Pulmonary artery endothelial cell (primary cell): ENCODE data around the gene KLHL14. TPM values are rescaled to one million over a fixed set of nuclear protein-coding genes. Genes with fewer than 3 reads are reported as not detected.
"Not testable (repeated sequence)": the region's sequence is repeated elsewhere in the genome, so short reads cannot be mapped to it uniquely, and the experiment has no call there.

Source experiments
- DNase-seq: peaks from one replicate; pipeline ENCODE4 v3.0.0-alpha.2; 2011; ENCODE audit warnings: low read depth, low spot score
- total RNA-seq: library from RNA; depleted of rRNA; stranded (reverse); fragments of >200 nt; gene quantifications from 2 replicates; pipeline ENCODE4 v1.2.3, GENCODE V29; 2014

The KLHL14 gene
- total RNA-seq, 1 donor from 2014 or later, result not detected

DNA sequence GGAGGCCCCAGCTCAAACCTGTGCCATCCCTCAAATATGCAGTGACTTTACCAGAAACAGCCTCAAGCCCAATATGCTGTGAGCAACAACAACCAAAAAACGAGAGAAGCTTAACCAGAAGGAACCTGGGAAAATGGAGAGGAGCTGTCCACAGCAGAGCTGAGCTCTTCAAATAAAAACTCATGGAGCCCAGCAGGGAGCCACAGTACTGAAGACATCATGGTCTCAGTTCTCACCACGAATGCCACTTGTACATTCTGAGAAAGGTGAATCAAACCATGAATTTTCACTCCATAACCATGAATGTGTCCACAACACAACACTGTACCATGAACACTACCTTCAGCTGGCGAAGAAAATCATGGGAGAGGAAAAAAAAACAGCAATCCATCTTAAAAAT is 50.5 kb downstream of the KLHL14 start:
- DNase-seq, result no peak

DNA sequence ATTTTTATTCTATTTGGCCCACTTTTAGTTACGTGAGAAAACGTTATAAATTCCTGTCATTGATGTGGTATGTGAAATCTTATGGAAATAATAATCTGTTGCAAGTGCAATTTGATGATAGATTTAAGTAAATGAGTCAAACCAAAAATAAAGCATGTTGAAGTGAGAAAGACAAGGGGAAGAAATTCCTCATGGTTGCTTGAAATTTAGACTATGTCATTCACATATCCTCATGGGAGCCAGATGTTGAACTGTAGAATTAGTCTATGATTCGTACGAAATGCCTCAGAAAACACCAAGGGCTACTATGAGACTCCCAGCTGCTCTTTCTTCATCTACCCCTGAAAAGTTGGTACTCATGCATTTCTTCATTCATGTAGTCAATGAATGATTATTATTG is 55.7 kb downstream of the KLHL14 start:
- DNase-seq, result no peak

DNA sequence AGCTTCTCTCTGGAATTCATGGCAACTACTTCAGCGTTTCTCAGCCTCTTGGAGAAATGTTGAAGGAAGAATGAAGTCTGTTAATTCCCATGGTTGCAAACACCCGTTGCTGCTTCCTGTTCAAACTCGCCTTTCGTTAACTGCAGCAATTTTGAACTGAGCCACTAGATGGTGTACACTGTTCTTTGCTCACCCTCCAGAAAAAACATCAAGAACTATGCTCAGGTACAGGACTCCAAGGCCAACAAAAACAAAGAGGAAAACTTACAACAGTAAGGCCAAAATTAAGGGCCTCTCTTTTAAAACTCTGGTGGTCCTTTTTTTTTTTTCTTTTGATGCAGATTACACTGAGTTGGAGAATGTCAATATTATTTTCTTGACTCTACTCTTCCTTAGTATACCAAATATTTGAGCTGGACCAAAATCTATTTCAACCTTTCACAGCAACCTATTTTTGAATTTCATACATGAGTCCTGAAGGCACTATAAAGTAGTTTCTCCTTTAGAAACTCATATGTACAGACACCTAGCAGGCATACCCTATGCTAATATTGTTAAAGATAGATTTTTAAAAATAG is 58.2 kb downstream of the KLHL14 start:
- DNase-seq, result no peak

DNA sequence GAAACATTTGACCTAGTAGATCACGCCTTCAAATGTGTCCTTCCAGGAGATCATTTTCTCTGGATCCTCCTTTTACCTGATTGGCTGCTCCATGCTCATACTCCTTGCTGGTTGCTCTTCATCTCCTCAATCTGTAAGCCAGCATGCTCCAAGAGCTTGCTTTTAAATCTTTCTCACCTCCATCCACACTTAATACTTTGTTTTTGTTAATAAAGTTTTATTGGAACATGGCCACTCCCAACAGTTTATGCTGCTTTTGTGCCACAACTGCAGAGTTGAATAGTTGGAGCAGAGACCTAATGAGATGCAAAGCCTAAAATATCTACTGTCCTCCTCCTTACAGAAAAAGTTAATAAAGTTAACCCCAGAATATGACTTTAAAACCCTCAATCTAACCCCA is 60.0 kb downstream of the KLHL14 start:
- no peak for DNase-seq

DNA sequence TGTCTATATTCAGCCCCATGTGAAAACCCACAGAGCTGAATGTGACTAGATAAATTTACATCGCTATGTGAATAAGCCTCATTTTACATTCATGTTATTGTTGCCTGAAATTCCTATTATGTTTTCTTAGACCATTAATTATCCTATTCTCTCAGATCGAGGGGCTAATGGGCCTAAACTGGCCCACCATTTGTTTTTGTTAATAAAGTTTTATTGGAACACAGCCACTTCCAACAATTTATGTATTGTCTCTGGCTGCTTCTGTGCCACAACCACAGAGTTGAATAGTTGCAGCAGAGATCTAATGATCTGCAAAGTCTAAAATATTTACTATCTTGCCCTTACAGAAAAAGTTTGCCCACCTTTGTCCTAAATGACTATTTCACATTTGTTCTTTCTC is 61.0 kb downstream of the KLHL14 start:
- DNase-seq, result no peak

DNA sequence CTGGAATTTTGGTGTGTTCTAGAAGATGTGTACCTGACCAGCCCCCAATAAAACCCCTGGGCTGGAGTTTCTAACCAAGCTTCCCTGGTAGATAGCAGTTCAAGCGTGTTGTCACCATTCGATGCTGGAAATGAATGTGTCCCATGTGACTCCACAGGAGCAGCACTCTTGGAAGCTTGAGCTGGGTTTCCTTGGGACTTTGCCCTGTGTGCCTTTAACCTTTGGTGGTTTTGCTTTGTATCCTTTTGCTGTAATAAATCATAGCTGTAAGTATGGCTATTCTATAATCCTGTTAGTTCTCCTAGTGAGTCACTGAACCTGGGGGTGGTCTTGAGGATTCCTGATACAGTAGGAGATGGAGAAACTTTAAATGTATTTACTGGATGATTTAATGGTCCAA is 65.2 kb downstream of the KLHL14 start:
- DNase-seq, result no peak

DNA sequence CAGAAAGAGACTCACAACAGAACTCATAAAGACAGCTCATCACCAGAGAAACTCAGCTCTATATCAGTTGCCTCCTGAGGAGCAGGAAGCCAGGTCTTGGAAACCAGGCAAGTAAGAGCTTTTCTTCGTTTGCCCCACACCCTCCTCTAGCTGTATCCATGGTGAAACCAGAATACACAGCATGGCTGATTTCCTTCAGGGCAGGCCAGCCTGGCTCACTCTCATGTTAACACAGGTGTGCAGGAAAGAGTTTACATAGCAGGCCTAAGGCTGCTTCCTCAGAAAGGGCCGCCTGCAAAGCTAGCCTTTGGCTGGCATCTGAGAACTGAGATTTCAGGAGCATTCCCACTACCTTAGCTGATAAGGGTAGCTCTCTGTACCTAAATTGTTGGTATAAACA is 65.7 kb downstream of the KLHL14 start:
- no peak for DNase-seq

DNA sequence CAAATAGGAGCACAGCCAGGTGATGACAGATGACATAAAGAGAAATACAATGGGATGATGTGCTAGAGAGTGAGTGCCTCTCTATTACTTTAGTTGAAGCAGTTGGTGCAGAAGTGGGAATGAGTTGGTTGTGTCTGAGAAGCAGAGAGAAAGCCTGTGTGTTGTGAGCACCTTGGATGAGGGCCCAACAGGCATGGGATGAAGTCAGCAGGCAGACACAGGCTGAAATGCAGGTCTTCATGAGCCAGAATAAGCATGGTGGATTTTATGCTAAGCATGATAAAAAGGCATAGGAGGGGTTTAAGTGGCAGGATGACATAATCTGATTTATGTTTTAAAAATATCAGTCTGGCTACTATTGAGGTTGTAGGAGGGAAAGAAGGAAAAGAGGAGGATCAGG is 71.5 kb downstream of the KLHL14 start:
- DNase-seq, result no peak

DNA sequence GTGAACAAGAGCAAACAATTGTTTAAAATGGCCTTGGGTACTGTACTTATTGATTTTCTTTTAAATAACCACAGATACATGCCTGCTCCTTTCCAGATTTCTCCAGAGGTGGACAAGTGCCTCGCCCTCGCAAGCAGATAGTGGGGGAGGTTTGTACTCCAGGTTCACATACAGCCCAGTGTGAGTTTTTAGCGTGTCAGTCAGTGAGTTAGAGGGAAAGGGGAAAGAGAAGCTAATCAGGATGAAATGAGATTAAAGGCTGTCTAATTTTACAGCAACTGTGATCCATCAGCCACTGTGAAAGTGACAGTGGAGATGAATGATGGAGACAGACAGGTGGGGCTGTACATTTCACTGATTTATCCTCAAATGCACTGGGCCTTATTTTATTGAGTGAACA is 74.7 kb downstream of the KLHL14 start:
- DNase-seq, result no peak

DNA sequence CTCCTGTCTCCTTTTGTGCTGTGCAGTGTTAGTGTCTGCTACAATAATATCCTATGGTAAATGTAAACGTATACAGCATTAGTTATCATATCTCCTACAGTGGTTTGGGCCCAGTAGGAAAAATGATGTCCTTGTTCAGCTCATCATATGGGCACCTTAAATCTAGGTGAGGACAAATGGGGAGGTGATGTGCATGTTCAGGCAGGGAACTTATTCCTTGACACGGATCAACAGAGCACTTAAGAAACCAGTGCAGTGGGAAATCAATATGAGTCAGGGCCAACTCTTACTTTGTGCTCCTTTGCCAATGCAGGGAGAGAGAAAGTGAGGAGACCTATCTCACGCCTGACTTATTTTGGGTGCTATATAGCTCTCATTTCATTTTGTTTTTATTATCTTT is 76.4 kb downstream of the KLHL14 start:
- no peak for DNase-seq

DNA sequence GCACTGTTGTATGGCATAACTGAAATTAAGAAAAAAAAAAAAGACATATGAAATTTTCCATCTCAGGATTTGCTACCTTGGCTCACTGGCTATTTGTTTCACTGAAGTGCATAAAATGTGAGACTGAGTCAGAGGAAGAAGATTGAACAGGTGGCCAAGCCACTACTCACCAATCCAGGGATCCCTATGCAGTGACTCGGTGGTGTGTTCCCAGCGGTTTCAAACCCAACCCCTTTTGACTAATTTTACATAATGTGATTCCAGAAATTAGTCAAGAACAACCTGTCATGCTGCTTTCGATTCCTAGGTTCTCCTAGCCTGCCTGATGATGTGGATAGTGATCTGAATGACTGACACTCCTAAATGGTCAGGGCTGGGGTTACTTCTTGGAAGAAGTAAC is 77.3 kb downstream of the KLHL14 start:
- DNase-seq, result no peak

DNA sequence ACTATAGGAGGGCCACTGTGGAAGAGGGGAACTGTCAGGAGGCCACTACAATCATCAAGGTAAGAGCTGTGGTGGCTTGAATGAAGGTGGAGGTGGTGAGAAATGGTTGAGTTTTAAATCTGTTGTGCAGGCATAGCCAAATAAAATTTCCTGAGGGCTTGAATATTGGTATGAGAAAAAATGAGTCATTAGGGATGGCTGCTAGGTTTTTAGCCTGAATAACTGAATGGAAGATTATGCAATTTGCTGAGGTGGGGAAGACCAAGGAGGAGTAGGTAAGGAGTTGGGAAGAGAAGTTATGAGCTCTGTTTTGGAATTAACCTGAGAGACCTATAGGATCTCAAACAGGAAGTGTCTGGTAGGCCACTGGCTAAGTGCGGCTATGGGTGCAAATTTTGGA is 84.0 kb downstream of the KLHL14 start:
- no peak for DNase-seq

DNA sequence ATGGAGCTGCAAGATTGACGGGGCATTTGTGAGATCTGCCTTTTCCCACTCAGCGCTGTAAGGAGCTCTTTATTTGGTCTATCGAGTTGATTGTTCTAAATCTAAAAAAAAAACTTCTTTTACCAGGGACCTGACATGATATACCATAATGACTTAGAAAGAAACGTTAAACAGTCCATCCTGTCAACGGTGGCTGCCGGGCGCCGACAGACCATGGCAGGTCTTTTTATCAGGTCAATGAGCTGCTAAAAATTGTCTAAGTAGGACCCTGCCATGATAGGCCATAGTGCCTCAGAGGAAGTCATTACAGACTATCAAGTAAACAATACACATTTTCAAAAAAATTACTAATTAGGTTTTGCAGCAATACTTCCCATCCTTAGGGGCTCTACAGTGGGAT is 87.9 kb downstream of the KLHL14 start:
- no peak for DNase-seq

DNA sequence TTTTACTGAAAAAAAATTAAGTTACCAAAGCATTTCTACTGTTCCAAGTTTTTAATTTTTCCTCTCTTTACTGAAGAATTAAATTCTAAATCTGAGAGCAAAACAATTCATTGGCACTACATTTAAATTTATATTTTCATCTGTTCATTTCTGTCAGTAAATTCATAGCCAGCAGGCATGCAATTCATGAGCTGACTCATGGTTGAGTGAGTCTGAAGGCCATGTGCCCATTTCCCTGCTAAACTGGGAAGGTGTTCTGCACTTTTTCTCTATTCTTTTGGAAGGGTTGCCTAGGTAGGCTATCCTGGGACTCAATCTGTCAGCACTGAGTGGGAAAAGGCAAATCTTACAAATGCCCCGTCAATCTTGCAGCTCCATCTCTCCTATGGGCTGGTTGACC is 88.7 kb downstream of the KLHL14 start:
- DNase-seq, result no peak

DNA sequence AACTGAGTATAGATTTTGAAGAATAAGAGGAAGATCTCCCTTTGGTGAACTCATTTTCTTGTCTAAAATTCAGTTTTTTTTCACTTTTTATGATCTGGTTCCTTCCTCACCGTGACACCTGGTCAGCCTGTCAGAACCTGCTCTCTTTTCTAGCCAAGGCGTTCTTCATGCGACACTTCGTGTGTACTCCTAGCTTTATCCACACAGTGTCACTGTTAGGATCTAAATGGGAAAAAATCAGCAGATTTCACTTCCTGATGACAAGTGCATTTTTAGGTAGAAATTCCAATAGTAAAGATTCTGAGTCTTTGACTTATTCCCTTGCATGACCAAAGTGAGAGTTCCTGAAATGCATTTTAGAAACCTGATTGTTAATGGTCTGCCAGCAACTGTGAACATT is 89.8 kb downstream of the KLHL14 start:
- no peak for DNase-seq

DNA sequence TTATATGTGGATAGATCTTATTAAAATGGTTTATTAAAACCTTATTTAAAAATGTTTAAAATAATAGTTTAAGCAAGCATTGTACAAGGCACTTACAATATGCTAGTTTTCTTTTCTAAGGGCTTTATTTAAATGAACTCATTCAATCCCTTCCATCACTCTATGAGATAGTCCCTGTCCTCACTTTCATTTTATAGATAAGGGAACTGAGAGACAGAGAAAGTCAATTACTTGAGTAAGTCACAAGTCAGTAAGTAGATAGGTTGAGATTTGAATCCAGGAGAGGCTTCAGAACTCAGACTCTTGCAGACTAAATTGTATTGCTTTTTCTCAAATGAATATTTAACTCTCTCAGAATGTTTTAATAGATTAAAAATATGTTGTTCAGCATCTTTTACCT is 95.2 kb downstream of the KLHL14 start:
- DNase-seq, result no peak

DNA sequence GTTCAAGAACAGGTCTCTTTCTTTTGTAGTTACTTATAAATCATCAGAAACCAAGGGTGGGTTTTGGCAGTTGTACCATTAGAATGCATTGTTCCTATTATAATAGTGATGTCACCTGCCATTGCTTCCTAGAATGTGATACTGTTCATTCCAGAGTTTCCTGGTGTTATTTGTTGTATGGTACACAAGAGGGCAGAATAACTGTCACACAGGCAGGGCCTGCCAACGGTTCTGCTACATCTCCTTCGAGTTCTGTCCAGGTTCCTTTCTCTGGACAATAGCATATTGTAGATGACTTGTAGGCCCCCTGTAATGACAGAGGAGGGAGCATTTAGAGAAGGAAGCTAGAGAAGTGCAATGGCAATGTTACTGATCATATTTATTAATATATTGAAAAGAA is 98.3 kb downstream of the KLHL14 start:
- no peak for DNase-seq

DNA sequence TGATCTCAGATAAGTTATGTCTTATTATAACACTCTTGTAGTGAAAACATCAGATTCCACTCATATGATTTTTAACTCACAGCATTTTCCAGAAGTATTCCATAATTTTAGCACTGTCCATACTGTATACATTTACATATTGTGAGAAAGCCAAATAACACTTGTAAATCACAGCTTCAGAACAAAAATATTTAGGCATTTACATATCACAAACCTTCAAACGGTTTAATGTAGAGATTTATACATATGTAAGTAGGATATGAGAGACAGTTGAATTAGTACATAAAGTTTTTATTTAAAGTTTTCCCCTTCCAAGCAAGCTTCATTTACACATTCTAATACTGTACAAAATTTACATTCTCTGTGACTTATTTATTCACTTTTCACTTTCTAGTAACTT is 100.4 kb downstream of the KLHL14 start:
- DNase-seq, result no peak

DNA sequence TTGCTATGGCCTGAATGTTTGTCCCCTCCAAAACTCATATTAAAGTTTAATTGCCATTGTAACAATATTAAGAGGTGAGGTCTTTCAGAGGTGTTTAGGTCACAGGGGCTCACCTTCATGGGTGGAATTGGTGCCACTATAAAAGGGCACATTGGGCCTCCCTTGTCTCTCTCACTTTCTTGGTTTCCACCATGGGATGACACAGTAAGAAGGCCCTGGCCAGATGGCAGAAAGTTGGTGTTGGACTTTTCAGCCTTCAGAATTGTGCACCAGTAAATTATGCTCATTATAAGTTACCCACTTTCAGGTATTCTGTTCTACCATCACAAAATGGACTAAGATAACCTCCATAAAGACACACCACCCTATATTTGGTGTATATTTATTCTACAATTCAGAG is 102.1 kb downstream of the KLHL14 start:
- DNase-seq, result no peak

DNA sequence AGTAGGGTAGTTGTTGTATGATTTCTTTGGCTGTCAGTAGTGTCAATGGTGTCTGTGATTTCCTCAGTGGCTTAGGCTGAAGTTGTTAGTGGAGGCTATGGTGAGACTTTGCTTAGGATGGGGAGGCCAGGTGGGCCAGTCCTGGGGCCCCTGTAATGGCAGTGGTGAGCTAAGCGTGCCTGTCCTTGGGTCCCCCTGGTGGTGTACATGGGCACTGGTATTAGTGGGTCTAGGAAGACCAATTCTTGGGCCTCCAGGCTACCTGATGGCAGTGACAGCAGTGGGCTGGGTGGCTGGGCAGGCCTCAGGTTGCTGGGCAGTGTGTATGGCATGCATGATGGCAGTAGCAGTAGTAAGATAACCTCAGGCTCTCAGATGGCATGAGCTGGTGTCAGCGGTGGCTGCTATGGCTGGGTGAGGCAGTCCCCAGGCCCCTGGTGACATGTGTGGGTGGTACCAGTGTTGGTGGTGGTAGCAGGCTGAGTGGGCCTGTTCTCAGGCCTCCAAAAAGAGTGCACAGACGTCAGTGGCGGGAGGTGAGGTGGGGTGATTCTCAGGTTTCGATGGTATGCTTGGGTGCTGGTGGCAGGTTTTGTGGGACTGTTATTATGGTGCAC is 103.2 kb downstream of the KLHL14 start:
- no peak for DNase-seq

DNA sequence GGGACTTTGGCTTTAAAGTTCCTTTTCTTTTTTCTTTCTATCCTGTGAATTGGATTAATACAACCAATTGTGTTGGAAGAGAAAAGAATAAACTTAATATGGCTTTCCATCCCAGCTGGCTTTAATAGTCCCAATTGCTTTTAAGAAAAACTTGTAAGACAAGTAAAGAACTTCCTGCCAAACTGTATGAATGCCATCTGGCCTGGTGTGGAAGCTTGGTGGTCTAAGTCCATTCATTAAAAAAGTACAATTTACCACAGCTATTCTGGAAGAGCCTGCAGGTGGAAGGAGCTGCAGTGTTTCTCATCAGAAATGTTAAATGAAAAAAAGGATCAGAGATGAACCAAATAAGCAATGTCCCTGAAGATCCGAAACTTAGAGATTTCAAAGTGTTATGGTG is 103.9 kb downstream of the KLHL14 start:
- no peak for DNase-seq

DNA sequence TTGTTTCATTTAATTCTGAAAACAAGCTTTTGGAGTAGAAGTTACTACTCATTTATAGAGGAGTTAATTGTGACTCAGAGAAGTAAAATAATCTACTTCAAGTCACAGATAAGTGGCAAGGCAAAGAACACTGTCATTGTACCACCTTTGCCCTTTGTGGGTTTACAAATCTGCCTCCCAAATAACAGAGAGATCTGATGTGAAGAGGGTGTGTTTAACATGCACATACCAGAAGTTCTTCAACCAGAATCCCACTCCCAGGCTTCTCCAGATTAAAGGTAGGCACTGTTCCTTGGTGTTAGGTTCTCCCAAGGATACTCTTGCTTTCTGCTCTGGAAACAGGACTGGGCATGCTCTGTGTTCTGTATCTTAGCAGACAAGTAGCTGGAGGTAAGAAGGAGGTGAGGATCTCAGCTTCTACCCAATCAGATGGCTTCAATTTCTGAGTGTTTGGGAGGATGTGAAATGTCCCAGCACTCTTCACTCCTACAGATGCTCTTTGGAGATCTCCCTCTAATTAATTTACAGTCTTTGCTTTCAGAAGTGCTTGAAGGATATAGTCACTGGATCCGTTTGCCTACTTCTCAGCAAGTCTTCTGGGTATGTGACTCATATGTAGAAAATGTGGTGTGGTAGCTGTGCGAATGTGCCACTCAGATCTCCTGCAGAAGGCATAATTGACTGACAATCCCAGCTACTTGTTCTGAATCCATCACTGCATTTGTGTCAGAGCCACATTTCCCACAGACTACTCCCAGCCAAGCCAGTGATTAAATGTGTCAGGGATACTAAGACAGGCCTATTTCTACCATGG is 111.1 kb downstream of the KLHL14 start:
- DNase-seq, result no peak

DNA sequence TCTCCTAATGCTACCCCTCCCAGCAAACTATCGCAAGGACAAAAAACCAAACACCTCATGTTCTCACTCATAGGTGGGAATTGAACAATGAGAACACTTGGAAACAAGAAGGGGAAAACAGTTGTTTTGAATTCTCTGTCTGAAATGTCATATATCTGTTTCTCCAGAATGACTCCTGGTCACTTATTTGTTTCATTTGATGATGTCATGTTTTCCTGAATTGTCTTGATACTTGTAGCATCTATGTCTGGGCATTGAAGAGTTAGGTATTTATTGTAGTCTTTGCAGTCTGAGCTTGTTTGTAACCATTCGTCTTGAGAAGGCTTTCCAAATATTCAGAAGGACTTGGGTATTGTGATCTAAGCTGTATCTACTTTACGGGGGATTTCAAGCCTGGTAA is 118.3 kb downstream of the KLHL14 start:
- DNase-seq, result not testable (repeated sequence)
